Measurements from ENCODE around the gene MEF2B. TPM values are rescaled to one million over a fixed set of nuclear protein-coding genes. Genes with fewer than 3 reads are reported as not detected.

MEF2B gene
- total RNA-seq, 1 donor from 2014 or later, result 1.4 TPM

DNA sequence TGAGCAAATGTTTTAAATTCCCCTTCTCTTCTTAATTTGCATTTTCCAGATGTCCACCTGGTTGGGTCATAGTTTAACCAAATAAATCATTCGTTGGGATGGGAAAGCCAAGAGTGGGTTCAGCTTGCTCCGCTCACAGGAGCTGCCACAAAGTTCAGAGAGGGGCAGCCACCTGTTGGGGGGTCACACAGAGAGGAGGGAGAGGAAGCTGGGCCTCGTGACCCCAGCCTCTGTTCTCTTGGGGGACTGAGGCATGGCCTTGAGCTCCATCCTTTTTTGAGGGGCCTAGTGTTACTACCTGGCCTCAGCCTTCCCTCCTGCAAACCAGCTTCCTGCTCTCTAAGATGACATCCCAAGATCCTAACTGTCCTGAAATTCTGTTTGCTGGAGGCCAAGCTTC lies 2.5 kb downstream of the MEF2B start:
- Histone ChIP-seq H3K27me3 (no peaks in the 10 kb centered on the region), H3K36me3 (peaks cover 3% of the 10 kb centered on the region), H3K9me3 (no peaks in the 10 kb centered on the region), H3K27ac (no peak overlapping the region), H3K4me3 (no peak overlapping the region), H3K4me1 (peaks cover 11% of the 10 kb centered on the region)
- no peak for DNase-seq
- no peak for ATAC-seq
- intact Hi-C loops (cut with DNase I), result no loop called here
- TF ChIP-seq, protein P1, sequence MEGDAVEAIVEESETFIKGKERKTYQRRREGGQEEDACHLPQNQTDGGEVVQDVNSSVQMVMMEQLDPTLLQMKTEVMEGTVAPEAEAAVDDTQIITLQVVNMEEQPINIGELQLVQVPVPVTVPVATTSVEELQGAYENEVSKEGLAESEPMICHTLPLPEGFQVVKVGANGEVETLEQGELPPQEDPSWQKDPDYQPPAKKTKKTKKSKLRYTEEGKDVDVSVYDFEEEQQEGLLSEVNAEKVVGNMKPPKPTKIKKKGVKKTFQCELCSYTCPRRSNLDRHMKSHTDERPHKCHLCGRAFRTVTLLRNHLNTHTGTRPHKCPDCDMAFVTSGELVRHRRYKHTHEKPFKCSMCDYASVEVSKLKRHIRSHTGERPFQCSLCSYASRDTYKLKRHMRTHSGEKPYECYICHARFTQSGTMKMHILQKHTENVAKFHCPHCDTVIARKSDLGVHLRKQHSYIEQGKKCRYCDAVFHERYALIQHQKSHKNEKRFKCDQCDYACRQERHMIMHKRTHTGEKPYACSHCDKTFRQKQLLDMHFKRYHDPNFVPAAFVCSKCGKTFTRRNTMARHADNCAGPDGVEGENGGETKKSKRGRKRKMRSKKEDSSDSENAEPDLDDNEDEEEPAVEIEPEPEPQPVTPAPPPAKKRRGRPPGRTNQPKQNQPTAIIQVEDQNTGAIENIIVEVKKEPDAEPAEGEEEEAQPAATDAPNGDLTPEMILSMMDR (IDR thresholded peaks at IDR 0.05), result no peak

DNA sequence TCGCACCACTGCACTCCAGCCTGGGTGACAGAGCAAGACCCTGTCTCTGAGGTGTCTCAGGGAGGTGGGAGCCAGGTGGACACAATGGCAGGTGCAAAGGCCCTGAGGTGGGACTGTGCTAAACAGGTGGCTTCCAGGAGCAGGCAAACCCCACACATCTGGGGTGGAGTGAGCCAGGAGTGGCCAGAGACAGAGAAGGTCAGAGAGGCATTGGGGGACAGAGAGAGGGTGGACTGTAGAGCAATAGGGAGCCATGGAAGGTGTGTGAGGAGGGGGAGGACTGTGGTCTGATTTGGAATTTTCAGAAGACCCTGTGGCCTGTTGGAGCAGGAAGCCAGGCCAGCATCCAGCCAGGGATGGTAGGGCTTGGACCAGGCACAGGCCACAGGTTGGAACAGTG lies 4.7 kb downstream of the MEF2B start:
- Histone ChIP-seq H3K4me1 (peaks cover 7% of the 10 kb centered on the region), H3K9me3 (no peaks in the 10 kb centered on the region), H3K27ac (no peak overlapping the region), H3K27me3 (no peaks in the 10 kb centered on the region), H3K4me3 (no peak overlapping the region), H3K36me3 (no peaks in the 10 kb centered on the region)
- intact Hi-C loops (cut with DNase I), result no loop called here
- ATAC-seq, result no peak
- TF ChIP-seq, protein P1 (IDR thresholded peaks at IDR 0.05), result no peak
- no peak for DNase-seq

DNA sequence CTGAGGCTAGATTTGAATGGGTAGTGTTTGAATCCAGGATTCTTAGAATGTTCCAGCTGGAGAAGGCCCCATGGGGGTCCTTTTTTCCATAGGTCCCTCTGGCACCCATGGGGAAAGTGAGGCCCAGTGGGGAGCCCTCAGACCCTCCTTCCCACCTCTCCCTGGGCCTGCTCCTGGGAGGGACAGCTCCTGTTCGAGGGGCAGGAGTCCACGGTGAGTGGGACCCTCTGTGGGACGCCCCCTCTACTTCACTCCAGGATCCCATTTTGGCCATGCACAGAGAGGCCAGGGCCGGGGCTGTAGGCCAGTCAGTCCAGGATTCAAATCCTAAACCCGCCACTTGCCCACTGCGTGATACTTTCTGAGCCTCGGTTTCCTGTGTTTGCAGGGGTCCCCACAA lies 7.6 kb downstream of the MEF2B start:
- Histone ChIP-seq H3K36me3 (no peaks in the 10 kb centered on the region), H3K27me3 (no peaks in the 10 kb centered on the region), H3K4me1 (no peaks in the 10 kb centered on the region), H3K9me3 (no peaks in the 10 kb centered on the region), H3K27ac (no peak overlapping the region), H3K4me3 (no peak overlapping the region)
- ATAC-seq (no peak), DNase-seq (no peak)
- intact Hi-C loops (cut with DNase I), result no loop called here
- TF ChIP-seq, protein P1 (IDR thresholded peaks at IDR 0.05), result no peak

DNA sequence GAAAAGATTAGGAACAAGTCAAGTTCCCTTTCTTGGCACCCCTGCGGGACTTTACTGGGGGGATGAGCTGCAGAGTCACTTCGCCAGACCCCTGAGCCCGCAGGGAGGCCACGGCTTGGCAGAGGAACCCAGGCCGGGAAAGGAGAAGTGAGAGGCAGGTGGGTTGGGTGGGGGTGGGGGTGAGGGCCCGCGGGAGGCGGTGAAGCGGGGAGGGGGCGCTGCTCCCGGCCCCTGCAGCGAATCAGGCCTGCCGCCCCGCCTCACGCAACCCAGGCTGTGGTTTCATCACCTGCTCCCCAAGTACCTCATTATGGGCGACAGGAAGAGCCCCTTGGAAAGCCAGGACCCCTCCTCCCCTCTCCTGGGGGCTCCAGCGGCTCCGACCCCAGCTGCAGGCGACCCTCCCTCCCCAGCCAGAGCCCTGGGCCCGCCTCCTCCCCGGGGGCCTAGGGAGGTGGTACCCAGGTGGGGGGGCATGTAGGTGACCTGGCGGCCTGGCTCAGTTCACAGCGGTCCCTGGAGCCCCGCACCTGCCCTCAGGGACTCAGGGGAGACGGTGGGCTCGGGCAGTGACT lies 9.5 kb downstream of the MEF2B start:
- no peaks in the 10 kb centered on the region for H3K27me3 ChIP-seq
- H3K4me3 ChIP-seq, result no peak overlapping the region
- intact Hi-C loops (cut with DNase I), result no loop called here
- TF ChIP-seq, protein P1 (IDR thresholded peaks at IDR 0.05), result no peak
- ATAC-seq, result no peak
- H3K27ac ChIP-seq, result no peak overlapping the region
- no peaks in the 10 kb centered on the region for H3K36me3 ChIP-seq
- no peaks in the 10 kb centered on the region for H3K9me3 ChIP-seq
- no peaks in the 10 kb centered on the region for H3K4me1 ChIP-seq
- DNase-seq, result no peak

DNA sequence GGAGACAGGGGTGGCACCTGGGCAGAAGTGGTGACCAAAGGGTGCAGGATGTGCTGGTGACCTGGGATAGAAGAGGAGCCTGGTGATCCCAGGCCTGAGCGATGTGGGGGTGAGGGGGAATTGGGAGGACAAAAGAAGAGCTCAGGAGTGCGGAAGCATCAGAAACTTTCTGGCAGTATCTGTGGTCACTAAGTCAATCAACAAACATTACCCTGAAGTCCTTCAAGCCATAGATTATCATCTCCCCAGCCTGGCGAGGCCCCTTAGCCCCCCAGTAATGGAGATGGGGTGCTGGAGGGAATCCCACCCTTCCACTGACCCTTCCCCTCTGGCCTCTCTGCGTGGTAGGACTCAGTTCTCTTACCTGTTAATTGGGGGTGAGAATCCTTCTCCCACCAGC lies 10.5 kb downstream of the MEF2B start:
- Histone ChIP-seq H3K36me3 (no peaks in the 10 kb centered on the region), H3K4me3 (no peak overlapping the region), H3K27me3 (no peaks in the 10 kb centered on the region), H3K9me3 (no peaks in the 10 kb centered on the region), H3K27ac (no peak overlapping the region), H3K4me1 (no peaks in the 10 kb centered on the region)
- intact Hi-C loops (cut with DNase I), result no loop called here
- TF ChIP-seq, protein P1 (IDR thresholded peaks at IDR 0.05), result no peak
- ATAC-seq (no peak), DNase-seq (no peak)

DNA sequence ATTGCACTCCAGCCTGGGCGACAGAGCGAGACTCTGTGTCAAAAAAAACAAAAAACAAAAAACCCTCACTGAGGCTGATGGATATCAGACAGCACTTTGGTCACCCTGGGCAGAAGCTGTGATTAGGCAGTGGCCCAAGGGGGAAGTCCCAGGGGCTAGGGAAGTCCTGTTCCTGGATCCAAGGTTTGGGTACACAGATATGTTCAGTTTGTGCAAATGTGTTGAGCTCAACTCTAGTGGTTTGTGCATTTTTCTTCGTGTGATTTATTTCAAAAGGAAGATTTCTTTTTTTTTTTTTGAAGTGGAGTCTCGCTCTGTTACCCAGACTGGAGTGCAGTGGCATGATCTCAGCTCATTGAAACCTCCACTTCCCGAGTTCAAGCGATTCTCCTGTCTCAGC lies 12.3 kb downstream of the MEF2B start:
- H3K4me1 ChIP-seq, result no peaks in the 10 kb centered on the region
- H3K36me3 ChIP-seq, result no peaks in the 10 kb centered on the region
- intact Hi-C loops (cut with DNase I), result no loop called here
- H3K27me3 ChIP-seq, result no peaks in the 10 kb centered on the region
- no peak overlapping the region for H3K27ac ChIP-seq
- DNase-seq (no peak), ATAC-seq (no peak)
- H3K9me3 ChIP-seq, result no peaks in the 10 kb centered on the region
- TF ChIP-seq, protein P1 (IDR thresholded peaks at IDR 0.05), result no peak
- no peak overlapping the region for H3K4me3 ChIP-seq

All from upper lobe of right lung (tissue), 1 donor.